HL-60/S4 (cell line): ENCODE data around the gene STX16.

Experiments used
- in situ Hi-C: fragments of 300-500 bp; cut with MboI; formaldehyde crosslinking; loops from 2 replicates; pipeline ENCODE4 v1.14.3; 2022; ENCODE audit warnings: low sequenced_read_pairs

Gene STX16

GRCh38 chr20:58651946-58652605 lies 993 bp downstream of the STX16 start:
- in situ Hi-C loops = no loop called here

- in situ Hi-C loops = no loop called here
These were observed 1.7 kb downstream of the STX16 start for GRCh38 chr20:58652606-58653294.

- in situ Hi-C loops = no loop called here
These were observed 3.3 kb downstream of the STX16 start for GRCh38 chr20:58654337-58654736.

GRCh38 chr20:58655328-58656107 lies 4.4 kb downstream of the STX16 start:
- in situ Hi-C loops = no loop called here

GRCh38 chr20:58656831-58657230 lies 5.7 kb downstream of the STX16 start:
- in situ Hi-C loops = no loop called here

- in situ Hi-C loops = no loop called here
These were observed 6.2 kb downstream of the STX16 start for GRCh38 chr20:58657262-58657661.

GRCh38 chr20:58657986-58658385 lies 6.9 kb downstream of the STX16 start:
- in situ Hi-C loops = no loop called here

- in situ Hi-C loops = no loop called here
These were observed 7.7 kb downstream of the STX16 start for GRCh38 chr20:58658760-58659159.

- in situ Hi-C loops = no loop called here
These were observed 8.8 kb downstream of the STX16 start for GRCh38 chr20:58659841-58660240.

- in situ Hi-C loops = no loop called here
These were observed 9.9 kb downstream of the STX16 start for GRCh38 chr20:58660855-58661597.

GRCh38 chr20:58661598-58662473 lies 10.8 kb downstream of the STX16 start:
- in situ Hi-C loops = no loop called here

- in situ Hi-C loops = no loop called here
These were observed 13.2 kb downstream of the STX16 start for GRCh38 chr20:58664331-58664730.

- in situ Hi-C loops = no loop called here
These were observed 13.8 kb downstream of the STX16 start for GRCh38 chr20:58664883-58665282.

GRCh38 chr20:58665606-58666005 lies 14.5 kb downstream of the STX16 start:
- in situ Hi-C loops = no loop called here

GRCh38 chr20:58666702-58667101 lies 15.6 kb downstream of the STX16 start:
- in situ Hi-C loops = no loop called here

GRCh38 chr20:58667975-58668374 lies 16.9 kb downstream of the STX16 start:
- in situ Hi-C loops = no loop called here

- in situ Hi-C loops = no loop called here
These were observed 17.8 kb downstream of the STX16 start for GRCh38 chr20:58668901-58669286.

- in situ Hi-C loops = no loop called here
These were observed 18.4 kb downstream of the STX16 start for GRCh38 chr20:58669287-58670006.

- in situ Hi-C loops = no loop called here
These were observed 19.0 kb downstream of the STX16 start for GRCh38 chr20:58670102-58670501.

GRCh38 chr20:58670659-58671058 lies 19.6 kb downstream of the STX16 start:
- in situ Hi-C loops = no loop called here
